Inferior parietal cortex (tissue), 1 donor: Measurements from ENCODE around the gene KCND2.

Experiments used
- DNase-seq: peaks from one replicate; pipeline ENCODE4 v3.0.0-alpha.2; 2016; ENCODE audit errors: extremely low spot score

The KCND2 gene

DNA sequence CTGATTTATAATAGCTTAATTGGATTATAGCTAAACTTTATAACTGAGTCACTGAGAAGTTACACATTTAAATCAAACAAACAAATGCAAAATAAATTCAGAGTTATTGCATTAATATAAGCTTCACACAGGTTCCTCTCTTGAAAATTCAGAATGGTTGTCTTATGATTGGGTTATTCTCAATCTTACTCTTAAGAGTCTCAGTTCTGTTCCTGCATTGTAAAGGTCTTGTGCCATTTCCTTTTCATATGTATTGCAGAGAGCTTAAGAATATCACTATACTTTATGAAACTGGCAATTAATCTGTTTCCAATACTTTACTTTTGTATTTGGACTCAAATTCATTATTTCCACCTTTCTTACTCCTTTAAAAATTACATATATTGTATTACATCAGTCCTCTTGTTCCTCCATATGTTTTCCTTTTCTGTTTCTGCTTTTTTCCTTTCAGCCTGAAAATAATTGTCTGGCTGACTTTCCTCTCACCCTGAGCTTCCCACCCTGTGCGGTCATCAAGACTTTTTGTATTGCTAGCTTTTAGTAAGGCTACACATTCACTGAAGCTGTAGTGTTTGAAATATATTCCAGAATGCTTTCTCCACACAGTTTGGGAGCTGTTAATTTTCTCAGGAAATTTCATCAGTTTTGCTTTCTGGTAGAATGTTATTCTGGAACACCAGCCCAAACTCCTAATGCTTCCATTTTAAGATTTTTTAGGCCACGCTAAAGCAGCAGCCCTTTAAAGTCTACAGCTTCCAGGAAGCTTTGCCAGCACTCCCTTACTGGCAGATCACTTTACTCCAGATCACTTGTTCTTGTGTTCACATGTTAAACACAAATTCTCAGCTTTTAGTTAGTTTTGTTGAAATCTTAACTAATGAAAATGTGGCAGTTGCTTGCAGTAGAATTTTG, 139.4 kb downstream of the KCND2 start:
- DNase-seq: peak; percentile 55

DNA sequence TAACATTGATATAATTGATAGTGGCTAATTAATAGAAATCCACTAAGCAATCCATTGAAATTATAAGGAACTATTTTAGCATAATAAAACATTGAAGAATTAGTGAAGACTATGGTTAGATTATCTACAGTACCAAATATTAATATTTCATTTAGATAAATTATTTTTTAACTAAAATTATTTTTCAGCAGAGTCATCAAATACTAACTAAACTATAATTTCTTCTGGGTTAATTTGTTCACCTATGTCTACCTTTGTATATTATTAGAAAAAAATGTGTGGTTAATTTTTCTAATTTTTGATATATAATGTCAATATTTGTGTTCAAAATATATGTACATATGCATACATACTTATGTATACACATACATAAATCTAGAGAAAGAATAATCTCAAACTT, 140.2 kb downstream of the KCND2 start:
- no peak for DNase-seq

DNA sequence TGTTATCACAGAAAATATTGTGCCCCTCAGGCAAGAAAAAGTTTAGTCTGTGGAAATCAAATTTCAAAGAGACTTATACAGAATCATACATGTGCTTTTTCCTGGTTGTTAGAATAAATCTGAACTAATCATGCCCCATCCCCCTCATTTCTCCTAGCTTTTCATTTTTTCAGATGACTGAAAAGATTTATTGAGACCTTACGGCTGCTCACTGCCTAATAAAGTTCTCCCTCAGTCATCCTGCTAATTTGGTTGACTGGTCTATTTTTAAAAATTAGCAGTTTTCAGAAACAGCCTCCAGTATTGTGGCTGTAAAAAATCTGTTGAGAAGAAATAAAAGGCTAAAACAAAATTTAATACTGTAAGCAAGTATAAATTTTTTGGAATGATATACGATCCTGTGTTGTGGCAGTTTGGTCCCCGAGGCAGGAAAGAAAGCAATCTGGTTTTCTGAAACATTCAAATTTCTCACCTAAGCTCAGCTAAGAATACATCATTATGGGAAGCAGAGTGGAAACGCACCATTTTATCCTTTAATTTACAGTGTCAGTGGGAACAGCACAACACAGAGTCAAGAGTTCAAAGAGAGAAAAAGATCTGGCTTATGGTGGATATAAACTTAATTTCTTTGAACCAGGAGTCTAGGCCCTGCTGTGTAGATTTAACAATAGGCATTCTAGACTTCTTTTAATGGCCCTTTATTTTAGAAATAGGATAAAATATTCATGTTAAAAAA, 144.4 kb downstream of the KCND2 start:
- DNase-seq: no peak

- DNase-seq: no peak
These were observed 148.2 kb downstream of the KCND2 start for GRCh38 chr7:120421151-120421651.

GRCh38 chr7:120431016-120431415, 158.0 kb downstream of the KCND2 start:
- no peak for DNase-seq

DNA sequence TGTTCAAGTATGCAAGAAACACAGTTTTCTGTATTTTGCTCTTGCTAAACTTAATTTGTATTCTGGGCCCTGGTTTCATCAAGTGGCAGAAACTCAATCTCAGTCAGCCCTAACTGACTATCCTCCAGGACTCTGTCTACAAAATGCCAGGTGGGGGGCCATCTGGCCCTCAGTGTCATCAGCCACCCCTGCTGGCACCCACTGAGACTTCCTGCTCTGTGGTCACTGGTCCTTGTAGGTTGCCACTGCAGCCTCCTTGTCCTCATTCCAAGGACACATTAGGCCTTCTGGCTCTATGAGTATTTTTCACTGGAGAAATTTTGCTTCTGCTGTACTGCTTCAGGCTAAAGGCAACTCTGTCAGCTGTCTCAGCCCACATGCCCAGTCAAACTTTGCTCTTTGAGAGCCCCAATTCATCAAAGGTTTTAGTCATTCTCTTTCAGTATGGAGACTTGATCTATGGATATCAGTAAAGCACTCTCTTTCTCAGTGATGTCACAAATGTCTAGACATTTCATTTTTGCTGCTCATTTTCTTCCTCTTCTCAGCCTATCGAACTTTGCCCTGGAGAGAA, 163.6 kb downstream of the KCND2 start:
- no peak for DNase-seq

DNA sequence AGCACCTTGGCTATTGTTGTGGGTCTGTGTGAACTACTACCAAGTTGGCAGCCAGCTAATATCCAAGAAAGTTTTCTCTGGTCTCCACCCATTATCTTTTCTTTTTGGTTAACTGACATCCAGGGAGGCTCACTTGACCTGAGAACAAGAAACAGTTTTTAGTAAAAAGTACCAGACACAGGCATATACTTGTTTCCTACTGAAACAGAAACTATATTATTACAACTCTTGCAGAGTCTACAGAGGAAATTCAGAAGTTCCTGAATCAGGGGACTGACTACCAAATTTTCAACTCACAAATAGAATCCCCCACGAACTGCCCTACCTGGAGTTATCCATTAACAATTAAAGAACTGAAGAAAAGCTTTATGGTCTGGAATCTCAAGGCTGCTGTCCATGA, 168.9 kb downstream of the KCND2 start:
- no peak for DNase-seq

DNA sequence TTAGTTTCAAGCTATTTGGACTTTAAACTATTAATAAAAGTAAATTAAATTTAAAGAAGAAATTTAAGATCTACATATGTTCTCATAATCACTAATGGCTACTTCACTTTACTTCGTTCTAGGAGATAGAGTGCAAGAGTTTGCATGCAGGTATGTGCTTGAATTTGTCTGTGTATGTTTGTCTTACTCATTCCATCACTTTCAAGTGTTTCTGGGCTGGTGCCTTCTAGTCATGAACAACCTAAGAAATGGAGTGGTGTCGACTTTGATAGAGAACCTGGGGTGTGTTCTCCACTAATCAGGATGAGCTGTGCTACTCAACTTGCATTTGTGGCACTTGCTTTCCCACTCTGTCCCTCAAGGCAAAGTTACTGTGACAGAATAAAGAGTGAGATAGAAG, 169.9 kb downstream of the KCND2 start:
- DNase-seq: no peak

DNA sequence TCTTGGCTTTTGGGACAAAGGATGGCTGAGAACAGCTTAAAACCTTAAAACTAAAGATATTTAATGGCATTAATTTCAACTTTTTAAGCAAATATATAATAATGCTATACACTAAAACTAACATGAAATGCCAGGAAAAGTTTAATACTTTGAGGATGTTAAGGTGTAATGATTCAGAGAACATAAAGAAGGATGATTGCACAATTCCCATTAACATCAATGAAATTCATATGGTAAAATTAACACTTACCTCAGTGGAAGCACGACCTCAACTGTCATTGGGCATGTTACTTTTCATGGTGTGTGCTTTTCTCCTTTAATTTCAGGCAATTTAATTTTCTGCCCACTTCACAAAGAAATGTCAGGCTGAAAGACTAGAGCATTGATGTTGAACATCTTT, 171.7 kb downstream of the KCND2 start:
- no peak for DNase-seq

GRCh38 chr7:120445276-120445675, 172.3 kb downstream of the KCND2 start:
- no peak for DNase-seq

GRCh38 chr7:120452665-120453064, 179.7 kb downstream of the KCND2 start:
- DNase-seq: no peak

DNA sequence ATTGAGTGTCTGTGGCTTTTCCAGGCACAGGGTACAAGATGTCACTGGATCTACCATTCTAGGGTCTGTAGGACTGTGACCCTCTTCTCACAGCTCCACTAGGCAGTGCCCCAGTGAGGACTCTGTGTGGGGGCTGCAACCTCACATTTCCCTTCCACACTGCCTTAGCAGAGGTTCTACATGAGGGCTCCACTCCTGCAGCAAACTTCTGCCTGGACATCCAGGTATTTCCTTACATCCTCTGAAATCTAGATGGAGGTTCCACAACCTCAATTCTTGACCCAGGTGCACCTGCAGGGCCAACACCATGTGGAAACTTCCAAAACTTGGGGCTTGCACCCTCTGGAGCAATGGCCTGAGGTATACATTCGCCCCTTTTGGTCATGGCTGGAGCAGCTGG, 183.7 kb downstream of the KCND2 start:
- no peak for DNase-seq

GRCh38 chr7:120460949-120461348, 188.0 kb downstream of the KCND2 start:
- no peak for DNase-seq

DNA sequence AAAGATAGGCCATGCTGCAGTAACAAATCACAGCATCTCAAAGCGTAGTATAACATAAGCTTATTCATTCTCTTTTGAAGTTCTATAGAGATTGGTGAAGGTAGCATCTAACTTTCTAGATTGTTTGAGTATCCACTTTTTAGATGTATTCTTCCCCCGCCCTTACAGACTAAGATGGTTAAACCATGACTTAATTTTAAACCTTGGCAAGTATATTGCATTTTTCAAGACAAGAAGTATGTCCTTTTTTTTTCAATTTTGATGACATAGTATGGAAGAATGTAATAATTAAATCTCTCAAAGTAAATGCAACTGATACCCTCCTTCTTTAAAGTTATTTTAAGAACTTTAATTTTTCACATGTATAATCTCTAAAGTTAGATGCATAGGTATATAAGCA, 190.0 kb downstream of the KCND2 start:
- DNase-seq: no peak

DNA sequence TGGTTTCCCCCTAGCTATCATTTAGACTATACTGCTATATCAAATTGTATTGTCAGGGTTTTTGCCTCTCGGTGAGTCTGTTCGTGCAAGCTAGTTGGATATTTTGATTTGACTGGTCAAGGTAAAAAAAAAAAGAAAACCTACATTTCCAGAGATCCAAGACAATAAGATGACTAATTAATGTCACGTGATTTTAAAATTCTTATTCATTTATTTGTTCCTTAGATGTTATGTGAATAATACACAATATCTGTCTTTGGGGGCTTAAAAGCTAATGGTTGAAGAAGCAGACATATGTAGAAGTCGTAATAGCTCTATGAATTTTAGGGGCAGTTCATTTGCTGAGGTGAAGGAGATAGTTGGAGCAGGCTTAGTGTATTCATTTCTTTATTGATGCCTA, 191.1 kb downstream of the KCND2 start:
- DNase-seq: no peak

DNA sequence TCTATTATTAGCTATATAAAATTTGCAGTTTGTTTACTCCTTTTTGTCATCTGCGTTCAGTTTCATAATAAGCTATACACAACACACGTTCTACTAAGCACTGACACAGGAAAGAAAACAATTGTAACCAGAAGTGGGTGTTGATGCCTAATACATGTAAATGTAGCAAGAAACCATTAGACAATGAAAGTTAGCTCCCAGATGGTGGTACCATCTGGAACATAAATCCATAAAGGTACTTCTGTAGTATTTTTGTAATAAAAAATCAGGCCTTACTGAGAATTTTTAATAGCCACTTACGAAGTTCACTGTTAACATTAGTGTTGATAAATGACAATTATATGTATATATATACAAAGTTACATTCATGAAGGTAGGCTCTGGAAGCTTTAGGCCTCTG, 194.7 kb downstream of the KCND2 start:
- no peak for DNase-seq

- DNase-seq: no peak
These were observed 195.6 kb downstream of the KCND2 start for GRCh38 chr7:120468611-120469010.

DNA sequence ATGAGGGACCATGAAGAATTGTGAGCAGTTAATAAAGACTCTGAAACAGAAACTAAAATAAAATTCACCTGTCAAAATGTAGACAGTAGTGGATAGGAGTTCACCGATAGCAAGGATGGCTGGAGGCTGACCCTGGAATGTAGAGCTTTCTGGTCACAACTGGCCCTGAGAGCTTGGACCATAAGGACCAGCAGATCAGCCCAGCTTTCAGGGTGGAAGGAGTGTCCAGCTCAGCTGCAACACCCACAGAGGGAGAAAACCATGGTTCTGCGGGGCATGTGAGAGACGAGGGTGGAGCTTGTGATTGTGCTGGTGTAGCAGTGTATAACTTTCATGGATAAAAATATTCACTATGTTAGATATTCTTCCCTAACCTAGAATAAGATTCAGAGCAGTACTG, 199.9 kb downstream of the KCND2 start:
- no peak for DNase-seq

GRCh38 chr7:120473352-120473751, 200.4 kb downstream of the KCND2 start:
- DNase-seq: no peak

DNA sequence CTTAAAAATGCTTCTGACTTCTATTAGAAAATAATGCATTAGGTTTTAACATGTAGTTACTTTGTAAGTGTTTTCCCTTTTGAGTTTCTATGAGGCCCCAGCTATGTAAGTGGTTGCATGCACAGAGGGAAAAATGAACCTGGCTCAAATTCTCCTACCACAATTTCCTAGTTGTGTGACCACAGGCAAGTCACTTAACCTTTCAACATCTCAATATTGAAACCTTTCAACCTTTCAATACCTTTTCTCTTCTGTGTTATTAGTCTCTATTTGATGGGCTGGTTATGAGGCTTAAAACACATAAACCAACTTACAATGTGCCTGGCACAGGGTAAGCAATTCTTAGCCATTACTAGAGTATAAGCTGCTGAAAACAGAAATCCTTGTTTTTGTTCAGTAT, 203.0 kb downstream of the KCND2 start:
- DNase-seq: no peak

DNA sequence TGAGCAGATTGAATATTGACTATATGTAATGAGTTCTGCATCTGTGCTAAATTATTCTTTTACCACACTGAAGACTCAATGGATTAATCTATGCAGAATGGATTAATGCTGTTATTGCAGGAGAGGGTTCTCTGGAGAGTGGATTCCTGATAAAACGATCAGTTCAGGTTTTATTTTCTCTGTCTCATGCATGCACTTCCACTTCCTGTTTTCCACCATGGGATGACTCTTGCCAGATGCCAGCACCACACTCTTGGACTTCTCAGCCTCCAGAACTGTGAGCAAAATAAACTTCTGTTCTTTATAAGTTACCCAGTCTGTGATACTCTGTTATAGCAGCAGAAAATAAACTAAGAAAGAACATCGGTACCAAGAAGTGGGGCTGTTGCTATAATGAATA, 207.5 kb downstream of the KCND2 start:
- no peak for DNase-seq

GRCh38 chr7:120480930-120481329, 208.0 kb downstream of the KCND2 start:
- no peak for DNase-seq

DNA sequence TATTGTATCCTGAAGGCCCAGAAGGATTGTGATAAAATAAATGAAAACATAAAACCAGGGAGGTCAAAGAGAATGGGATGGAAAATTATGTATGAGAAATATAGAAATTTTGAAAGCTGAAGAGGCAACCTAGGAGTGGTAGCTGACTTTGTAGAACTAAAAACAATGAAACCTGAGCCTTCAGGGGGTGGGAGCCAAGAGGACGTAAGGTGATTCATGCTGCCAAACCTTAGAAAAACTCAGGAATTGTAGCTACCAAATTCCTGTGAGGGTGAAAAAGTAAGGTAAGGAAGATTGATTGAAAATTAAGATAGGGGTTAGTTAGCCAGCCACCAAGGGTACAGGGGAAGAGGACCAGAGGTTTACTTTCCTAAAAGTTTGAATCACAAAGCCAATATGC, 213.2 kb downstream of the KCND2 start:
- DNase-seq: no peak
